Activated T-cell treated with anti-CD3 and anti-CD28 coated beads for 24 hours (primary cell): ENCODE measurements around the gene TM4SF4.
"Not testable (repeated sequence)": the region's sequence is repeated elsewhere in the genome, so short reads cannot be mapped to it uniquely, and the experiment has no call there.

Experiments
- DNase-seq: peaks from one replicate; pipeline ENCODE4 v3.0.0-alpha.2; 2020; ENCODE audit warnings: low read depth

TM4SF4 gene, protein sequence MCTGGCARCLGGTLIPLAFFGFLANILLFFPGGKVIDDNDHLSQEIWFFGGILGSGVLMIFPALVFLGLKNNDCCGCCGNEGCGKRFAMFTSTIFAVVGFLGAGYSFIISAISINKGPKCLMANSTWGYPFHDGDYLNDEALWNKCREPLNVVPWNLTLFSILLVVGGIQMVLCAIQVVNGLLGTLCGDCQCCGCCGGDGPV

DNA sequence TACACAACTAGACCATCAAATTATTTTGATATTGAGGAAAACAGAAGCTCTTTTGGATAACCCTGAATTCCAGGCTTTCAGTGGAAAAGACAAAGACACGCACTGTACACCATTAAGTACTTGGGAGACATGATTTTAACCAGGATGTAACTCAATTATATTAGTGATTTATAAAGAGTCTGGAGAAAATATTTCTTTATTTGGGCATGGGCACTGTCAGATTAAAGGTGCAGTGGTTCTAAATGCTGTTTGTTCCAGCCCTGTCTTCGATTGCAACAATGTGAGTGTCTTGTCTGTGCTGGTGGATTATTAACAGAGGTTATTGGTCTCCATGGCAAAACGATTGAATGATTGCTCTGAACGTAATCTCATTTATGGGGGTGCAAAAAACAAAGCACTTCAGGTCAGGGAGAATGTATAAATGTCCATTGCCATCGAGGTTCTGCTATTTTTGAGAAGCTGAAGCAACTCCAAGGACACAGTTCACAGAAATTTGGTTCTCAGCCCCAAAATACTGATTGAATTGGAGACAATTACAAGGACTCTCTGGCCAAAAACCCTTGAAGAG, at the start of gene TM4SF4:
Gene TM4SF4, plus strand, starts transcription at position 448 of the 568 bp plus-strand sequence. CDS start 181 bp downstream, outside the sequence.
- DNase-seq = no peak

DNA sequence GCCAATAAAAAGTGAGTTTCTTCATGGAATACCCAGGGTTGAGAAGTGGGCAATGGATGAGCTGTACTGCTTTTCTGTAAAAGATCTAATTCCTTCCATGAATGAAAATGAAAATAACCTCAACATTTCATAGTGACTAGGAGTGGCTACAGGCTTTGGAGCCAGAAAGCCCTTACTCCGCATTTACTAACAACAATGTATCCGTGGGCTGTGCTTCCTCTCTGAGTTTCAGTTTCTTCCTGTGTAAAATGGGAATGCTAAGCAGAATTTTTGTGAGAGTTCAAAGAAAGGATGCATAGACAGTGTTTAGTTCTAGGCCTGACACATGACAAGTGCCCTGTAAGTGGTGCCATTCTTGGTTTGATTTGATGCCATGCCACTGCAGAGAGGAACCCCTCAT, 49.6 kb upstream of the TM4SF4 start:
- no peak for DNase-seq

DNA sequence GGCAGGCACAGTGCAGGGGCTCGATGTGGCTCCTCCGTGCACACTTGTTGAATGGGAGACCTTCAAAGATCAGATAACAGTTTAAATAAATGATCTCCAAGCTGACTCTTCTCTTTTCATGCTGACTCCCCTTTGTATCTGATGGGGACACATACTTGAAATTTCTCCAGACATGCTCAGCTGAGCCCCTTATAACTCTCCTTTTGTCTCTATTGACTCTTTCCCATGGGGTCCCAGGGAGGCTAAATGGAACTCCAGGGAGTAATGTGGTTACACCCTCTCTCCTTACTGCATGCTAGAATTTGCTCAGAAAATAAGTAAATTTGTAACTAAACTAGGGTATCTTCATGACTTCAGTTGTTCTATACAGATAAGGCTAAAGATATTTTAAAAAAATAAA, 48.2 kb upstream of the TM4SF4 start:
- DNase-seq = no peak

DNA sequence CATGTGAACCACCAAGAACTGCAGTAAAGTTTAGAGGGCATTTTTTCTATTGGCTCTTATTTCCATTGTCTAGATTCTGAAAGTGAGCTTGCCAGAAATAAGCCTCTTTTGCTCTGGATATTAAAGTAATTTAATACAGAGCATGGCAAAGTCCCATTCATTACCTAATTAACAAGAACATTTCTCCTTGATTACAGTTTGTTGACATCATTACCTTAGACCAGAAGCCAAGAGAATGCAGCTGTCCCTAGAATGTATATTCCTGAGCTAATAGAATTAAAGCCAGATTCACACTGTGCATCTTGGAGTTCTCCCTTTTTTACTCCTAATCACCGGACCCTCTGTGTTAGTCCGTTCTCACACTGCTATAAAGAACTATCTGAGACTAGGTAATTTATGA, 46.4 kb upstream of the TM4SF4 start:
- no peak for DNase-seq

DNA sequence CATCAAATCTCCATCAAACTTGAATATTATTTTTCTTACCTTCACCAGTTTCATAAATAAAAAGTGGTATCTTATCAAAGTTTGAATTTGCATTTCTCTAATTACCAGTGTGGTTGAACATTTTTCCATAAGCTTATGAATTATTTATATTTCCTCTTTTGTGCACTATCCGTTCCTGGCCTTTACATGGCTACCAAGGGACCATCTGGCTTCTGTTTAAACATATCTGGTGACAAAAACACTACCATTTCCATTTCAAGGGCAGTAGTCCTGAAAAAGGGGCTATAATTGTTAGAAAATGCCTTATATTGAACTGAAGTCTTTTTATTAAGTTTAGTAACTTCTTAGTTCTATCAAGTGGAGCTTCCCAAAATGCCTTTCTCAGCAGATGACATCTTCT, 44.3 kb upstream of the TM4SF4 start:
- DNase-seq = no peak

DNA sequence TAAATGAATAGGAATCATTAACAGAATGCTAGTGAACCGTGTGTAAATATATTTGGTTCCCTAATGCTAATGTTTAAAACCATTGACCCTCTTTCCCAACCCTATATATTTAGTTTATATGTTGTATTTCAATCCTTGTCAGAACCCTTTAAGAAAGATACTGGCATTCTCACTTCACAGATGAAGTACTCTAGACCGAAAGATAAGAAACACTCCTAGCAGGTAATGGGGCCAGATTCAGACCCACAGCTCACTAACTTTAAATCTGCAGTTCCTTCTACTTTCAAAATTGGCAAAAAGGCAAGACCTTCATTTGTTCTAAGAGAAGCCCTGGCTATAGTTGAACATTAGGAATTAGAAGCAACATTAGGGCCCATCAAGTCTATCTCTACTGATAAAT, 42.3 kb upstream of the TM4SF4 start:
- DNase-seq = no peak

DNA sequence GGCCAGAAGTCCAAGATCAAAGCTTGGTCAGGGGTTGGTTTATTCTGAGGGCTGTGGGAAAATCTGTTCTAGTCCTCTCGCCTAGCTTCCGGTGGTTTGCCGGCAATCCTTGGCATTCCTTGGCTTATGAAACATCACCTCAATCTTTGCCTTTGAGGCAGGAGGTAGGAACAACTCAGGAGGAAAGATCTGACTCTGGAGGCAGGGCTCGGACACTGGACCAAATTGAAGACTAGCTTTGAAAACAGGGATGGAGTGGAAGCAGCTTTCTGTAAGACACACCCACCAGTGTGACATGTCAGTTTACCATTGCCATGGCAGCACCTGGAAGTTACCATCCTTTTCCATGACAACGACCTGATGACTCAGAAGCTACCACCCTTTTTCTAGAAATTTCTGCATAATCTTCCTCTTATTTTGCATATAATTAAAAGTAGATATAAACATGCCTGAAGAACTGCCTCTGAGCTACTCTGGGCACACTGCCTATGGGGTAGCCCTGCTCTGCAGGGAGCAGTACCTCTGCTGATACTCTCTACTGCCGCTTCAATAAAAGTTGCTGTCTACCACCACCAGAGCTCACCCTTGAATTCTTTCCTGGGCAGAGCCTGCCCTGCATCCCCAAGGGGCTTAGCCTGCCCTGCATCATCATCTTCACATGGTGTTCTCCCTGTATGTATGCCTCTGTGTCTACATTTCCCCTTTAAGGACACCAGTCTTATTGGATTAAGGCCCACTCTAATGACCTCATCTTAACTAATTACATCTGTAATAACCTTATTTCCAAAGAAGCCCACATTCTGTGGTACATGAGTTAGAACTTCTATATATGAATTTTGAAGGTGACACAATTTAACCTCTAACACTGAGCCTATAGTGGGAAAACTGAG, 38.3 kb upstream of the TM4SF4 start:
- no peak for DNase-seq

DNA sequence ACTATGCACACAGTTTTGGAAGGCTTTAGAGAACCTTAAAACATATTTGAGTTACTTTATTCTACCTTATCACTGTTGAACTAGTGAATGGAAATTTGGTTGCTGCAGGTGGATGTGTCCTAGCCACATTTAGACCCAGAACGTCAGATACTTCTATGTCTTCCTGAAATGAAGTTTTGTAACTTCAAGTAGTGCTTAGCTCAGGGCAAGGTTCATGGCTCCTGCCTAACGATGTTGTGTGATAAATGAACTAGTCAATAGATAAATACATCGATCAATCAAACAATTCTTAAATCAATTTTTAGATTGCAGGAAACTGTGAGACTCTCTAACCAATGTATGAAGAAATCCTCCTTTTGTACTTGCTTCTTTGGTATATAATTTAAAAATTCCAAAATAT, 37.2 kb upstream of the TM4SF4 start:
- DNase-seq = no peak

DNA sequence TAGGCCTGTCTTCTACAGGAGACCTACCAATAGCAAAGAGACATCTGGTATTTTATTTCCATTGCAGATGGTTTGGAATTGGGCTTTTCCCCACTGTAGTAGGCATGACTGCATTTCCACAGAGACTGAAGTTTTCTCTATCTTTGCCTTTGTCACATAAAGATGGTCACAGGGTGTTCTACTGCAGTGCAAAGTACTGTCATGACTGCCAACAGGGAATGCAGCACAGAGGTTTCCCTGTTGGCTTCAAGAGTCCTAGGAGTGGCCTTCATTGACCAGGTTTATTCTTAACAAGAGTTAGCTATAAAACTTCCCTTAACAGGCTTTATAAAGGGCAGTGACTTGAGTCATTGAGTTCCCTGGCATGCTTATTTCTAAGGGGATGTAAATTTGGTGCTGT, 36.8 kb upstream of the TM4SF4 start:
- no peak for DNase-seq

DNA sequence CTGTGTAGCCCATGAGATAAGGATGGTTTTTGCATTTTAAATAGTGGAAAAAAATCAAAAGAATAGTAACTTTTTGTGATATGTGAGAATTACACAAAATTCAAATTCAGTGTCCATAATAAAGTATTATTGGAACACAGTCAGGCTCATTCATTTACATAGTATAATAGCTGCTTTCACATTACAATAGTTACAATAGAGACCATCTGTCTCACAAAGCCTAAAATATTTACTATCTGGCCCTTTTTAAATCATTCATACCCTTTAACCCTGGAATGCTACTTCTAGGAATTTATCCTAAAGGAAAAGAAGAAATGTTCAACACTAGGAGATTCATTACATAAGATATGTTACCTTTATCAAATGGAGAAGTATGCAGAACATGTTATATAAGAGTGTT, 35.5 kb upstream of the TM4SF4 start:
- no peak for DNase-seq

DNA sequence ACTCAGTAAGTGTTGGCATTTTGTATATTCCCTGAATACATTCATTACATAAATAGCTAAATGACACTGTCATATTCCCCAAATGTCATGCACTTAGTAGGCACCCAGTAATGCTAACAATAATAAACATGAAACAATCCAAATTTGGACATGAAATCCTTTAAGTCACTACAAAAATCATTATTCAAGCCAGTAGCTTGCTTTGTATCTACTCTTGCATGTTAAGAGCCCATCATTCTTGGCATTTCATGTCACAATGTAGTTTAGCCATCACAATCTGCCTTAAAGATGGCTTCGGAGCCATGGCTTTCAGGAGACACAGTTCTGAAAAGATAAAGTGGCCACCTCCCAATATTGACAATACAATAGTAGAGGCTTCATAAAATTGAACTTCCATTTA, 32.9 kb upstream of the TM4SF4 start:
- DNase-seq = no peak

DNA sequence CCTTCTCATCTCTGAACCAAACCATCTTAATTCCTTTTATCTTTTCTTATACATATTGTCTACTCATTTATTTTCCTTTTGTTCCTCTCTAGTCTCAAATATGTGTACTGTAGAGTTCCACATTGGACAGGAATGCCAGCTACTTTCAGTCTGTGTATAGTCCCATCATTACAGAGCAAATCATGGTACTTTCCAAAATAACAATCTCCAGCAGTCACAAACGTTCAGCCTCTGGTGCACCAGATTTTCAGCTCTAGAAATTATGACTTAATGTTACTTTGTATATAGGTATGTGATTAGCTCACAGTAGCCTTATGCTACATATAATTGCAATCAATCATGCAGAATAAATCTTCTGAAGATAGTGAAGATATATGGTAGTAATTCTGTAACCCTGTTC, 32.5 kb upstream of the TM4SF4 start:
- DNase-seq = no peak

DNA sequence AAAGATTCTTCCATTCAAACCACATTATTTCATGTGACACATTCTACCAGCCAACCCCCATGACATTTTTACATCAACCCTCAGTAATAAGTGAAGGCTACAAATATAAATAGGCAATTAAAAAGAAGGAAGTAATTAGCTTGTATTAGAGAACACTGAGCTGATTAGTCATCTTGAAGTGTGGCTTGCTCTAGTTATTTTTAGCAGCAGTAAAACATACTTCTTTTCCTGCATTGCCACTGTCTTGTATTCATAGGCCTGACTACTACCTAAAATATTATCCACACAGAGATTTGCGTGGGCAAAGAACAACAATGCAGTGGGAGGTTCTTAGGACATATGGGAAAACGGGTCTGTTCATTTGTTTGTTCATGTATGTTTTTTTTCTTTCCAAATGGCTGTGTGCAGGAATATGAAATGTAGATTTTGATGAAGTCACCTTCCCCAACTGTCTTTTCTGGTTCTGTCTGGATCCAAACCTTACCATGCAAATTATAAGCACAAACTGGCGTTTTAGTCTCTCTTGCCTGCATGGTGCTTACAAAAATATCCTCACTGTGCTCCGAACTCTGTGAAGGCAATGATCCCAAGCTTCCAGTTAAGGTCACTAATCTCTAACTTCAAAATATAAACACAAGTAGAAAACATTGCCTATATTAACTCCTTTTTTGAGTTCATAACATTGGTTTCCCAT, 31.5 kb upstream of the TM4SF4 start:
- DNase-seq = no peak

DNA sequence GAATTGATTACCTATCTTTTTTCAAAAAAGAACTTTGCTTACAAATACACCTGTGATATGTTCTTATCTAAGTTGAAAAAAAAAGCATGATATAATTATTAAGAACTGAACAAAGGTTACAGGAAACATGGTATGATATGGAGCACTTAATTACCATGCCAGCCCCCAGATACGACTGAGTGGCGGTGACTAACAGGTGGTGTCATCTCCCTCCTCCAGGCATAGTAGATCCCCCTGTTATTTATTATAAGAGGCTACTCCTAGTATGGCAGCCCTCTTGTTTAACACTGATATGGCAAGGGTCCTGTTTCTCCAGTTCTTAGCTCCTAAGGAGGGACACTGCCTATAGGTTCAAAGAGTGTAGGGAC, 31.0 kb upstream of the TM4SF4 start:
- DNase-seq = no peak

DNA sequence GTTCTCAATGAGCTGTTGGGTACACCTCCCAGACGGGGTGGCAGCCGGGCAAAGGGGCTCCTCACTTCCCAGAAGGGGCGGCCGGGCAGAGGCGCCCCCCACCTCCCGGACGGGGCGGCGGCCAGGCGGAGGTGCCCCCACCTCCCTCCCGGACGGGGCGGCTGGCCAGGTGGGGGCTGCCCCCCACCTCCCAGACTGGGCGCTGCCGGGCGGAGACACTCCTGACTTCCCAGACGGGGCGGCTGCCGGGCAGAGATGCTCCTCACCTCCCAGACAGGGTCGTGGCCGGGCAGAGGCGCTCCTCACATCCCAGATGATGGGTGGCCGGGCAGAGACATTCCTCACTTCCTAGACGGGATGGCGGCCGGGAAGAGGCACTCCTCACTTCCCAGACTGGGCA, 29.6 kb upstream of the TM4SF4 start:
- not testable (repeated sequence) for DNase-seq

DNA sequence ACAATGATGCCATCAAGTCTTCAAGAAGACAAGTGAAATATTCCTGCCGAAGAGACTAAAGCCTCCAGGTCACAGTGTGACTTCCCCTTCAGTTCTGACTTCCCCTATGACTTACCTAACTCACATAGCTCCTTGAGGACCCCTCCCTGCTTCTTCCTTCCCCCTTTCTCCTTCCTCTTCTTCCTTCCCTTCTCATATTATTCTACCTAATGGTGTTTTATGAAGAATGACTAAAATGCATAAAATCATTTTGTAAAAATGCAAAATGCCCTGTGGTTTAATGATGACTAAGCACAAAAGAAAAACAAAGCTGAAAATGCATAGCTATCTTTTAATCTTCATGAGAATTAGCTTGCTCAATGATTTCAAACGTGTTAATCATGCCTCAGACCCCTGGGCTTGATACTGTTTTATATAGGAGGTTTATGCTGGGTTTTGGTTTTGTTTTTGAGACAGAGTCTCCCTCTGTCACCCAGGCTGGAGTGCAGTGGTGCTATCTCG, 26.1 kb upstream of the TM4SF4 start:
- DNase-seq = no peak

DNA sequence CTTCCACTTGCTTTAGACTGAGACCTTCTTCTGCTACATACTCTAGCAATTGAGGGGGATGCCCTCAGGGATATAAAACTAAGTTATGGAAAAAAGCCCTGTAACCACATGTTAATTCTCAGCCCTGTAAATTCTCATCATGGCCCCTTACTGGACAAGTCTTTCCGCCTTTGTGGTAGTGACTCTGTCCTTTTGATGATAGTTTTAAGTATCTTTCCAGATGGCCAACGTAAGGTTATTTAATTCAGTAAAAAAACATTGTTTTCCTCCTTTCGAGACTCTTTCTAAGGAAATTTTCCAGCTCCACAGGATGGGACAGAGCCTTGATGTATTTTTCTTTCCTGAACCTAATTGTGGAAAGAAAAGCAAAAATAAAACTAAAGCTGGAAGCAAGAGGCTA, 25.3 kb upstream of the TM4SF4 start:
- no peak for DNase-seq

DNA sequence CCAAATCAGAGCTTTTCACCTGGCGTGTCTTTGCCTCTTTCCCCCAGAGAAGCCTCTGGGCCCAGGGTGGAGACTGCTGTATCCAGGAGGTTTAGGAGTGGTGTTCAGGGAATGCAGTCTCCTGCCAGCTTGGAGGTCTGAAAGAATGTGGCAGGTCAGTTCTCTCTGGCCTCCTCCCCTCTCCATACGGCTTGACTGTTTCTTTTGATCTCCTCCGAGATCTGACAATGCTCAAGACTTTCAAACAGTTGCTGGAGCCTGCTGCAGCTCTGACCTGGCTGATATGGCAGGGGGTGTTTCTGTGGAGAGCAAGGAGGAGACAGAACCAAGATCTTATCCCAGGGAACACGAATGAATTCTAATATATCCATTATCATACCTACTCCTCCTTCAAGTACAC, 24.7 kb upstream of the TM4SF4 start:
- no peak for DNase-seq

DNA sequence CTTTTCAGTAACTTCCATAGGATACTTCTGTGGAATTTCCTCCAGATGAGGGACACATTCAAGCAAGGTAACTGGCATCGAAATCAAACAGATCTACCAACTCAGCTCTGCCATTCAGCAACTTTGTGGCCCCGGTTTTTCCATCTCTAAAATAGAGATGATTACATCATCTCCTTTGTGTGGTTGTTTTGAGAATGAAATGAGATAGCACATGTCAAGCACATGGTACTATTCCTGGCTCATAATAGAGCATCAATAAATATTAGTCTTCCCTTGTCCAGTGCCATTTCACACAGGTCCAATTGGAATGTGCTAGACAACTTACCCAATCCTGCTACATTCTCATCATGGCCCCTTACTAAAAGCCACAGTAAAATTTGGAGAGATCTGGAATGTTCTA, 24.2 kb upstream of the TM4SF4 start:
- DNase-seq = no peak

DNA sequence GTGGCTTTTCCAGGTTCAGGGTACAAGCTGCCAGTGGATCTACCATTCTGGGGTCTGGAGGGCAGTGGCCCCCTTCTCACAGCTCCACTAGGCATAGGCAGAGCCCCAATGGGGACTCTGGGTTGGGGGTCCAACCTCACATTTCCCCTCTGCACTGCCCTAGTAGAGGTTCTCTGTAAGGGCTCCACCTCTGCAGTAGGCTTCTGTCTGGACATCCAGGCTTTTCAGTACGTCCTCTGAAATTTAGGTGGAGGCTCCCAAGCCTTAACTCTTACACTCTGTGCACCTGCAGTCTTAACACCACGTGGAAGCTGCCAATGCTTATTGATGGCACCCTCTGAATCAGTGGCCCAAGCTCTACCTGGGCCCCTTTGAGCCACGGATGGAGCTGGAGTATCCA, 22.5 kb upstream of the TM4SF4 start:
- DNase-seq = no peak

DNA sequence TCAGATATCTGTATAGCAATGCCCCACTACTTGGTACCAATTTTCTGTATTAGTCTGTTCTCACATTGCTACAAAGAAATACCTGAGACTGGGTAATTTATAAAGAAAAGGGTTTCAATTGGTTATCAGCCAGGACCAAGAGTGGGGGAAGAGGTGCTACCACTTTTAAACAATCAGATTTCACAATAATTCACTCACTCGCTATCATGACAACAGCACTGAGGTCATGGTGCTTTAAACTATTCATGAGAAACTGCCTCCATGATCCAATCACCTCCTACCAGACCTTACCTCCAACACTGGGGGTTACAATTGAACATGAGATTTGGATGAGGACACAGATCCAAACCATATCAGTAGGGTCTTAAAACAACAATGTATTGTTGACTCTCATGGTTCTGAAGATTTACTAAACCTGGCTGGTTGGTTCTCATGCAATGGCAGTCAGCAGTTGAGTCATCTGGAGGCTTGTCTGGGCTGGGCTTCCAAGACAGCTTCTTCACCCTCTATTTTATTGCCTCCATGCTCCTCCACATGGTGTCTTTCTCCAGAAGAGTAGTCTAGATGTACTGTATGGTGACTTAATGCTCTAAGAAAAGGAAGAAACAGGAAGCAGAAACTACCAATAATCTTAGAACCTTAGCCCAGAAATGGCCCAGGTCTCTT, 21.2 kb upstream of the TM4SF4 start:
- no peak for DNase-seq

DNA sequence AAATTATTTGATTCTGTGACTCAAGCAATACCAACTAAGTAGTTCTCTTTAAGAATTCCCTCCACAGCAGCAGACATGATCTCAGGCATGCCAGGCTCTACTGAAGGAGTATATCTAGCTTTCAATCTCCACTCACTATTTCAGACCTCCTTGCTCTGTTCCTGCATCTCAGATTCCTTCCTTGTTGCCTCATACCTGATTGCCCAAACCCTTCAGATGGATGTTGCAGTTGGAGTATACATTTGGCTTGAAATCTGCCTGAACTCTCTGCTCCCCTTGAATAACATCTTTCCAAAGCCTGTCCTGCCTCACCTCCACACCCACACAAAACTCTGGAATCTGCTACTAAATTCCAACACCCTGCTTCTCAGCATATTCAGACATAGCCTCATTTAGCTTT, 19.8 kb upstream of the TM4SF4 start:
- DNase-seq = no peak
